Lung (tissue), 12 donors: ENCODE results near the gene THRAP3. TPM values are rescaled to one million over a fixed set of nuclear protein-coding genes. Genes with fewer than 3 reads are reported as not detected.
A peak's percentile ranks its signal among the peaks of the same experiment; 100 is the strongest.

Source experiments
- ATAC-seq: fragments of 200-7000 bp; cut with Tn5 transposase; one replicate; pipeline ENCODE4 v1.9.1; 2020; ENCODE audit warnings: moderate number of reproducible peaks; ENCODE audit not compliant: insufficient read depth, low FRiP score
- DNase-seq, 3 donors: peaks; one replicate each; pipeline ENCODE4 v3.0.0-alpha.2; 2013 to 2017
- H3K27ac ChIP-seq, 2 donors: one replicate each; pipeline ENCODE4 v1.5.1; 2013; ENCODE audit warnings: mild to moderate bottlenecking in 2 of 2, moderate library complexity in 2 of 2, control low read depth in 1 of 2, inconsistent platforms in 1 of 2, low read depth in 1 of 2, low read length in 1 of 2
- H3K27me3 ChIP-seq, 3 donors: one replicate each; pipeline ENCODE4 v1.5.1; 2013; ENCODE audit warnings: low read length in 2 of 3; ENCODE audit not compliant: control insufficient read depth in 3 of 3, insufficient read depth in 3 of 3
- H3K36me3 ChIP-seq, 4 donors: one replicate each; pipeline ENCODE4 v1.5.1; 2013; ENCODE audit warnings: low read length in 4 of 4, mild to moderate bottlenecking in 1 of 4, moderate library complexity in 1 of 4; ENCODE audit not compliant: control insufficient read depth in 4 of 4, insufficient read depth in 4 of 4
- H3K4me1 ChIP-seq, 5 donors: one replicate each; pipeline ENCODE4 v1.5.1; 2013; ENCODE audit warnings: low read length in 5 of 5, mild to moderate bottlenecking in 2 of 5, moderate library complexity in 1 of 5; ENCODE audit not compliant: control insufficient read depth in 5 of 5, insufficient read depth in 5 of 5
- H3K4me3 ChIP-seq: one replicate; pipeline ENCODE4 v1.5.1; 2013; ENCODE audit warnings: mild to moderate bottlenecking, control low read depth, moderate library complexity
- H3K9ac ChIP-seq, 2 donors: one replicate each; pipeline ENCODE4 v1.5.1; 2013; ENCODE audit warnings: low read length in 2 of 2, control low read depth in 1 of 2; ENCODE audit not compliant: insufficient read depth in 1 of 2
- H3K9me3 ChIP-seq, 4 donors: one replicate each; pipeline ENCODE4 v1.5.1; 2013; ENCODE audit warnings: low read length in 3 of 4, mild to moderate bottlenecking in 1 of 4, moderate library complexity in 1 of 4; ENCODE audit not compliant: control insufficient read depth in 4 of 4, insufficient read depth in 3 of 4
- CTCF ChIP-seq: IDR thresholded peaks from 2 replicates; pipeline ENCODE4 v1.5.1; 2012; ENCODE audit warnings: mild to moderate bottlenecking; ENCODE audit errors: control extremely low read depth, extremely low read depth
- WGBS, 2 donors: extraction: QIAGEN DNeasy Blood & Tissue Kit; methylation state at CpG; one replicate each; pipeline ENCODE4 v1.1.7; 2013; 5-methylcytosine and 5-hydroxymethylcytosine counted together
- polyA plus RNA-seq, 2 donors: library from polyadenylated mRNA; stranded (reverse); fragments of 200-250 nt; gene quantifications; one replicate each; pipeline ENCODE4 v1.2.1, GENCODE V29; 2013
- total RNA-seq, 2 donors: library from RNA; depleted of rRNA in 1 of 2; stranded (reverse); fragments of >200 nt in 1 of 2; gene quantifications; one replicate each; pipeline ENCODE4 v1.2.1, GENCODE V29; 2014 to 2021
- donor health status: control.
- donor health status: control.
- donor health status: Bipolar disorder and iron deficiency.
- donor health status: healthy.
- donor health status: DM: yes; HTN: yes; CAD: no.

Gene THRAP3
- total and polyA plus RNA-seq, 4 donors = 25.1 to 92.9 (median 67.3) TPM

- H3K4me1 ChIP-seq = peaks cover 0 to 14% (median 5%) of the 10 kb centered on the region in 5 donors
- no peak overlapping the region for H3K4me3 ChIP-seq
- ATAC-seq (no peak), DNase-seq (no peak)
- H3K27me3 ChIP-seq = no peaks in the 10 kb centered on the region
- WGBS, 2 donors = 92 to 94% methylated on average over 3 of the region's 3 CpGs
- TF ChIP-seq CTCF = no peak
- no peak overlapping the region for H3K9ac ChIP-seq
- H3K36me3 ChIP-seq = no peaks in the 10 kb centered on the region
- peak overlapping the region in 1 of 2 donors; percentile 22 for H3K27ac ChIP-seq
- no peaks in the 10 kb centered on the region for H3K9me3 ChIP-seq
Measured at GRCh38 chr1:36206323-36206858, 17.9 kb upstream of the THRAP3 start.

GRCh38 chr1:36207339-36207738 is 16.9 kb upstream of the THRAP3 start:
- Histone ChIP-seq H3K27ac (peak overlapping the region in 1 of 2 donors; percentile 0), H3K4me3 (no peak overlapping the region), H3K9me3 (no peaks in the 10 kb centered on the region), H3K9ac (no peak overlapping the region), H3K27me3 (no peaks in the 10 kb centered on the region), H3K36me3 (no peaks in the 10 kb centered on the region), H3K4me1 (peaks cover 0 to 14% (median 5%) of the 10 kb centered on the region in 5 donors)
- ATAC-seq (no peak), DNase-seq (peak; percentile 28 to 39 (median 37))
- TF ChIP-seq CTCF = no peak
- 51 to 68% methylated on average over 6 of the region's 6 CpGs for WGBS, 2 donors

GRCh38 chr1:36208978-36209703 is 15.1 kb upstream of the THRAP3 start:
- Histone ChIP-seq H3K27me3 (no peaks in the 10 kb centered on the region), H3K9ac (no peak overlapping the region), H3K36me3 (no peaks in the 10 kb centered on the region), H3K9me3 (no peaks in the 10 kb centered on the region), H3K27ac (no peak overlapping the region), H3K4me3 (no peak overlapping the region), H3K4me1 (peaks cover 0 to 9% (median 2%) of the 10 kb centered on the region in 5 donors)
- peak in 2 of 3 donors; percentile 20 to 36 for DNase-seq
- ATAC-seq = no peak
- 47 to 71% methylated on average over 6 of the region's 6 CpGs for WGBS, 2 donors
- no peak for TF ChIP-seq CTCF
